SU-DHL-6 (cell line): ENCODE data around the gene RCN2.

Experiments used
- H2AFZ ChIP-seq: fragments of 200-600 bp; sonication (generic); 2 replicates; pipeline ENCODE4 v1.6.1; 2014; ENCODE audit warnings: low read depth, mild to moderate bottlenecking, moderate library complexity, mixed read lengths, antibody characterized with exemption, low read length; ENCODE audit not compliant: severe bottlenecking
- H3F3A ChIP-seq: fragments of 200-600 bp; shearing (Covaris generic); 2 replicates; pipeline ENCODE4 v1.6.0; 2016; ENCODE audit warnings: antibody characterized with exemption, mild to moderate bottlenecking; ENCODE audit not compliant: insufficient read depth
- H3K27ac ChIP-seq: fragments of 200-600 bp; sonication (generic); 2 replicates; pipeline ENCODE4 v1.5.1; 2016; ENCODE audit warnings: low read depth, mild to moderate bottlenecking, low read length, moderate library complexity, mixed read lengths
- H3K27me3 ChIP-seq: fragments of 200-600 bp; sonication (generic), shearing (Covaris generic); 2 replicates; pipeline ENCODE4 v1.6.0; 2014; ENCODE audit warnings: mild to moderate bottlenecking, low read length
- H3K36me3 ChIP-seq: fragments of 200-600 bp; sonication (generic); 2 replicates; pipeline ENCODE4 v1.6.1; 2014; ENCODE audit warnings: mild to moderate bottlenecking, low read length, mixed read lengths
- H3K4me2 ChIP-seq: fragments of 300-600, 200-600 bp; shearing (Covaris generic), sonication (generic); 2 replicates; pipeline ENCODE4 v1.6.0; 2014; ENCODE audit warnings: low read length, low read depth, mild to moderate bottlenecking; ENCODE audit not compliant: poor library complexity, severe bottlenecking
- H3K4me3 ChIP-seq: fragments of 200-600 bp; sonication (generic); 2 replicates; pipeline ENCODE4 v1.5.1; 2014; ENCODE audit warnings: antibody characterized with exemption, low read length, mild to moderate bottlenecking, mixed read lengths; ENCODE audit not compliant: insufficient read depth, poor library complexity, severe bottlenecking
- H3K79me2 ChIP-seq: fragments of 200-600 bp; sonication (generic); 2 replicates; pipeline ENCODE4 v1.6.1; 2014; ENCODE audit warnings: mild to moderate bottlenecking, low read length, moderate library complexity; ENCODE audit not compliant: insufficient read depth
- H3K9ac ChIP-seq: fragments of 200-600 bp; sonication (generic); 2 replicates; pipeline ENCODE4 v1.7.0; 2014; ENCODE audit warnings: mild to moderate bottlenecking, low read length
- H3K9me2 ChIP-seq: fragments of 200-600 bp; sonication (generic); replicated peaks from 2 replicates; pipeline ENCODE4 v1.6.1; 2014; ENCODE audit warnings: low read length; ENCODE audit not compliant: insufficient read depth
- H3K9me3 ChIP-seq: fragments of 200-600 bp; sonication (generic); 2 replicates; pipeline ENCODE4 v1.6.1; 2014; ENCODE audit warnings: low read length, mixed read lengths; ENCODE audit not compliant: insufficient read depth
- H4K20me1 ChIP-seq: fragments of 200-600 bp; sonication (generic); 2 replicates; pipeline ENCODE4 v1.6.1; 2014; ENCODE audit warnings: low read depth, mild to moderate bottlenecking, antibody characterized with exemption, low read length, moderate library complexity, mixed read lengths
- CTCF ChIP-seq: fragments of 200-600 bp; sonication (generic); IDR thresholded peaks from one replicate; pipeline ENCODE4 v1.5.1; 2017; ENCODE audit warnings: antibody characterized with exemption, mild to moderate bottlenecking, low read length, moderate library complexity; ENCODE audit not compliant: insufficient read depth, poor library complexity, severe bottlenecking
- EZH2phosphoT487 ChIP-seq: fragments of 200-600 bp; sonication (generic), shearing (Covaris generic); conservative IDR thresholded peaks from 2 replicates; pipeline ENCODE4 v1.6.1; 2018; ENCODE audit warnings: mild to moderate bottlenecking, antibody characterized with exemption, low read length, moderate library complexity, mixed read lengths

The RCN2 gene

GRCh38 chr15:76941636-76942035 is 10.1 kb downstream of the RCN2 start:
- H3K27ac ChIP-seq, result no peak overlapping the region
- H3K9ac ChIP-seq, result no peak overlapping the region
- H3K27me3 ChIP-seq, result no peaks in the 10 kb centered on the region
- H3K36me3 ChIP-seq, result no peaks in the 10 kb centered on the region
- H3K9me2 ChIP-seq, result no peaks in the 10 kb centered on the region
- H4K20me1 ChIP-seq, result no peaks in the 10 kb centered on the region
- no peak overlapping the region for H3K4me3 ChIP-seq
- no peak overlapping the region for H2AFZ ChIP-seq
- no peaks in the 10 kb centered on the region; the same call in 1 of the 2 replicates for H3F3A ChIP-seq
- H3K79me2 ChIP-seq, result no peaks in the 10 kb centered on the region
- H3K9me3 ChIP-seq, result no peaks in the 10 kb centered on the region
- no peak overlapping the region for H3K4me2 ChIP-seq
- TF ChIP-seq CTCF (no peak), EZH2phosphoT487 (no peak)

DNA sequence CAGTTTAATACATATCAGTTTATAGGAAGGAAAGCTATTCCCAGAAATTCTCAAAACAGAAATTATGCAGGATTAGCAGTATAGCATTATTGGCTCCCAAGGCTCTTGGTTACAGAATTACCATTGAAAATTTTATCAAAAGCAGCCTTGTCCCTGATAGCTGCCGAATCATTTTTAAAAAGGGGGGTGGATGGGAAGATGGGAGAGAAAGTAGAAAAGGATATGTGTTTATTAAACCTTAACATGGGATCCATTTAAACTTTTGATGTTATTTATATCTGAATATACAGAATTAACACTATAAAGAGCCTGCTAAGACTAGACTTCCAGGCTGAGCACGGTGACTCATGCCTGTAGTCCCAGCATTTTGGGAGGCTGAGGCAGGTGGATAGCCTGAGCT is 10.8 kb downstream of the RCN2 start:
- H3K27ac ChIP-seq, result no peak overlapping the region

DNA sequence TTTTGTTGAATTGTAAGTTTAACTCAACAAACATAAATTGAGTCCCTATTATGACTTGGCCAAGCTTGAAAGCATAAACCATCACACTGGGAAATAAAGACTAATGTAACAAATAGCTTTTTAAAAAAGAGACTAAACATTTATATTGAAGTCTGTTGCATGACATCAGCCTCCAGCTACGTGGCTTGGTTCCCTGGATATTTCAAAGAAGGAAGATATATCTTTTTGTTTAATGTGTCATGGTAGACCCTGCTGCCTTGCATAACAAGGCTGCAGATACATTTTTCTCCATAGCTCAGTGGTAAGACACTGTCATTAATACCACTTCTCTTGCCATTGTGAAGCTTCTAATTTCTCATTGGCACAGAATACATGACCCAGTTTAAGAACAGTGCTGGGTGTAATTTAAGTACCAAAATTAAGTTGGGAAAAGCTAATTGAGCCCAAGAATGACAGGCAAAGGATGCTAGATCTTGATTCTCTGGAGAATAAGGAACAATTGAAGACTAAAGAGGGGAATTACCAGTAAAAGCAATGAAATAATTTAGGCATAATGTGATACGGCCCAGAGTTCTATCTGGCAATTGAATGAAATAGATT is 14.0 kb downstream of the RCN2 start:
- Histone ChIP-seq H3K9ac (no peak overlapping the region), H3F3A (no peaks in the 10 kb centered on the region), H3K27me3 (no peaks in the 10 kb centered on the region), H2AFZ (no peak overlapping the region), H3K36me3 (peaks cover 18% of the 10 kb centered on the region; the same call in 1 of the 2 replicates), H3K79me2 (no peaks in the 10 kb centered on the region), H3K4me2 (no peak overlapping the region), H3K4me3 (no peak overlapping the region), H3K9me2 (no peaks in the 10 kb centered on the region), H4K20me1 (no peaks in the 10 kb centered on the region), H3K9me3 (no peaks in the 10 kb centered on the region), H3K27ac (no peak overlapping the region)
- TF ChIP-seq EZH2phosphoT487 (no peak), CTCF (no peak)

More for the DNA sequence above, 10.8 kb downstream of the RCN2 start:
- Histone ChIP-seq H3F3A (no peaks in the 10 kb centered on the region; the same call in 1 of the 2 replicates), H2AFZ (no peak overlapping the region), H3K36me3 (0 out of 2 replicates have a peak, but pooled peaks cover 4% of the 10 kb centered on the region), H3K4me3 (no peak overlapping the region), H3K27me3 (no peaks in the 10 kb centered on the region), H4K20me1 (no peaks in the 10 kb centered on the region), H3K9ac (no peak overlapping the region), H3K9me2 (no peaks in the 10 kb centered on the region), H3K4me2 (no peak overlapping the region), H3K79me2 (no peaks in the 10 kb centered on the region), H3K9me3 (no peaks in the 10 kb centered on the region)
- no peak for TF ChIP-seq EZH2phosphoT487
- no peak for TF ChIP-seq CTCF
